Endothelial cell of umbilical vein (primary cell): ENCODE data around the gene HOXA9. TPM values are rescaled to one million over a fixed set of nuclear protein-coding genes. Genes with fewer than 3 reads are reported as not detected.

ENCODE experiments used
- BruUV-seq: library from RNA; stranded (reverse); fragments of 400-500 nt; replicated peaks from 2 replicates; lab custom pipeline; 2021; lab: Mats Ljungman, UMichigan
- CTCF ChIA-PET: fragments of 300-600, 350-600 bp; sonication (Branson Sonifier 250); formaldehyde crosslinking; loops from one replicate; lab custom pipeline; 2021; ENCODE audit warnings: antibody characterized with exemption, inconsistent platforms; lab: Charles Lee
- POLR2A ChIA-PET: fragments of 300-600, 350-600 bp; sonication (Branson Sonifier 250); formaldehyde crosslinking; loops from one replicate; lab custom pipeline; 2021; ENCODE audit warnings: antibody characterized with exemption, inconsistent platforms; lab: Charles Lee
- DNase-seq: peaks from one replicate; pipeline ENCODE4 v3.0.0-alpha.2; 2011; ENCODE audit warnings: low read depth, low spot score
- FAIRE-seq: peaks from 2 replicates; lab custom pipeline; 2011; peaks lifted over from hg19 to GRCh38; lab: Jason Lieb, UNC
- H2AFZ ChIP-seq: 2 replicates; pipeline ENCODE4 v1.6.0; 2012; ENCODE audit warnings: low read depth, low read length, control low read depth, inconsistent platforms
- H3K27ac ChIP-seq: 2 replicates; pipeline ENCODE4 v1.5.1; 2011; ENCODE audit warnings: low read depth, mild to moderate bottlenecking, control low read depth, low read length, moderate library complexity; ENCODE audit not compliant: insufficient read depth
- H3K27me3 ChIP-seq, 2 experiments: 2 replicates each; pipeline versions ENCODE4 v1.6.0 to v1.6.1; 2011; ENCODE audit warnings: low read length in 2 of 2, mixed read lengths in 1 of 2; ENCODE audit not compliant: control insufficient read depth in 2 of 2, insufficient read depth in 2 of 2
- H3K36me3 ChIP-seq, 2 experiments: 2 replicates in 1 of 2; 3 replicates in 1 of 2; pipeline ENCODE4 v1.5.1; 2011; ENCODE audit warnings: low read length in 2 of 2, mild to moderate bottlenecking in 1 of 2, moderate library complexity in 1 of 2; ENCODE audit not compliant: control insufficient read depth in 2 of 2, insufficient read depth in 2 of 2; ENCODE audit errors: extremely low read depth in 1 of 2
- H3K4me1 ChIP-seq: 3 replicates; pipeline ENCODE4 v1.5.1; 2011; ENCODE audit warnings: mild to moderate bottlenecking, low read length; ENCODE audit not compliant: control insufficient read depth, insufficient read depth; ENCODE audit errors: extremely low read depth
- H3K4me2 ChIP-seq: 2 replicates; pipeline ENCODE4 v1.6.1; 2011; ENCODE audit warnings: low read length, control low read depth, mixed read lengths; ENCODE audit not compliant: insufficient read depth
- H3K4me3 ChIP-seq, 3 experiments: fragments of 200-600 bp in 1 of 3; sonication (generic), shearing (Covaris generic) in 1 of 3; replicated peaks in 1 of 3; 2 replicates each; pipeline ENCODE4 v1.5.1; 2011 to 2016; ENCODE audit warnings: control low read depth in 3 of 3, low read length in 3 of 3, mild to moderate bottlenecking in 2 of 3, inconsistent platforms in 1 of 3, low read depth in 1 of 3, moderate library complexity in 1 of 3; ENCODE audit not compliant: insufficient read depth in 1 of 3
- H3K79me2 ChIP-seq: 2 replicates; pipeline ENCODE4 v1.6.0; 2012; ENCODE audit warnings: low read length, inconsistent platforms; ENCODE audit not compliant: control insufficient read depth, insufficient read depth
- H3K9ac ChIP-seq: replicated peaks from 2 replicates; pipeline ENCODE3; 2011; ENCODE audit warnings: low read length, control low read depth; ENCODE audit not compliant: insufficient read depth; ENCODE audit errors: extremely low read depth
- H3K9me1 ChIP-seq: replicated peaks from 3 replicates; pipeline ENCODE4 v1.6.0; 2011; ENCODE audit warnings: mild to moderate bottlenecking, low read length; ENCODE audit not compliant: control insufficient read depth, insufficient read depth; ENCODE audit errors: extremely low read depth
- H3K9me3 ChIP-seq: replicated peaks from 2 replicates; pipeline ENCODE4 v1.5.1; 2012; ENCODE audit warnings: low read length, inconsistent platforms; ENCODE audit not compliant: control insufficient read depth, insufficient read depth
- H4K20me1 ChIP-seq: replicated peaks from 2 replicates; pipeline ENCODE3; 2011; ENCODE audit warnings: mild to moderate bottlenecking, low read length; ENCODE audit not compliant: control insufficient read depth, insufficient read depth; ENCODE audit errors: extremely low read depth
- CTCF ChIP-seq, 2 donors: IDR thresholded peaks; 1 replicate in 1 of 2; 2 replicates in 1 of 2; pipeline ENCODE4 v1.5.1; 2011; ENCODE audit warnings: low read length in 2 of 2, mild to moderate bottlenecking in 2 of 2, moderate library complexity in 2 of 2, control low read depth in 1 of 2, inconsistent platforms in 1 of 2, low read depth in 1 of 2; ENCODE audit not compliant: insufficient read depth in 1 of 2; ENCODE audit errors: extremely low read depth in 1 of 2
- EZH2 ChIP-seq: IDR thresholded peaks from 2 replicates; pipeline ENCODE4 v1.6.1; 2012; ENCODE audit warnings: borderline replicate concordance, low read depth, mild to moderate bottlenecking, moderate library complexity, low read length, inconsistent platforms; ENCODE audit not compliant: severe bottlenecking
- FOS ChIP-seq: IDR thresholded peaks from 2 replicates; pipeline ENCODE4 v1.6.1; 2011; ENCODE audit warnings: mild to moderate bottlenecking, low read length, moderate library complexity, borderline replicate concordance; ENCODE audit not compliant: insufficient read depth
- GATA2 ChIP-seq: IDR thresholded peaks from 2 replicates; pipeline ENCODE4 v1.7.0; 2011; ENCODE audit warnings: low read depth, mild to moderate bottlenecking, moderate library complexity, mixed read lengths, low read length; ENCODE audit not compliant: insufficient read length, insufficient read depth
- JUN ChIP-seq: IDR thresholded peaks from 2 replicates; pipeline ENCODE4 v1.6.1; 2011; ENCODE audit warnings: borderline replicate concordance, low read depth; ENCODE audit not compliant: insufficient read length, insufficient read depth
- MYC ChIP-seq: IDR thresholded peaks from one replicate; pipeline ENCODE4 v1.6.1; 2011; ENCODE audit warnings: mild to moderate bottlenecking, low read depth, low read length
- POLR2A ChIP-seq: IDR thresholded peaks from 2 replicates; pipeline ENCODE4 v1.6.1; 2012; ENCODE audit warnings: low read depth, mild to moderate bottlenecking, control low read depth, low read length
- POLR2AphosphoS5 ChIP-seq: IDR thresholded peaks from 2 replicates; pipeline ENCODE4 v1.6.1; 2012; ENCODE audit warnings: low read depth, mild to moderate bottlenecking, control low read depth, low read length, moderate library complexity; ENCODE audit not compliant: insufficient read depth
- dilution Hi-C: fragments of 300-500 bp; cut with MboI; formaldehyde crosslinking; loops from one replicate; pipeline ENCODE4 v1.15.0; 2019; ENCODE audit warnings: low sequenced_read_pairs; ENCODE audit not compliant: extremely low pct_ligation_motif_present
- intact Hi-C: fragments of 100-400 bp; cut with micrococcal nuclease; formaldehyde crosslinking; loops from one replicate; pipeline ENCODE4 v1.10.0; 2022
- polyA plus RNA-seq, 4 experiments: library from polyadenylated mRNA; depleted of rRNA in 3 of 4; stranded (reverse) in 3 of 4; unstranded in 1 of 4; fragments of >200 nt; gene quantifications; 2 replicates each; pipeline versions ENCODE4 v1.2.1 to v1.2.3, GENCODE V29; 2011 to 2012; ENCODE audit warnings: missing spikeins in 1 of 4
- total RNA-seq: library from RNA; stranded (reverse); gene quantifications from 2 replicates; pipeline ENCODE4 v1.2.3, GENCODE V29; 2021
- TF ChIP-seq, protein P1 (sequence below): IDR thresholded peaks from 2 replicates; pipeline ENCODE4 v1.6.1; 2011; ENCODE audit not compliant: insufficient read depth, insufficient read length

HOXA9 gene
- total and polyA plus RNA-seq, 2 donors (not counting 3 experiments of a cell fraction or from before 2014, with no cell fraction given) = 47.2 to 61.6 TPM

- BruUV-seq = no TSS peak
- H3K4me1 ChIP-seq = peaks cover 12% of the 10 kb centered on the region
- no peaks in the 10 kb centered on the region for H4K20me1 ChIP-seq
- TF ChIP-seq FOS = no peak
- no peak for TF ChIP-seq EZH2
- no peak for TF ChIP-seq MYC
- no peak for TF ChIP-seq POLR2A
- TF ChIP-seq CTCF (IDR thresholded peaks at IDR 0.05; ENCODE audit: extremely low read depth in 1 of 2, insufficient read depth in 1 of 2, low read depth in 1 of 2, low read length in 2 of 2) = no peak
- TF ChIP-seq JUN = no peak
- TF ChIP-seq, protein P1, sequence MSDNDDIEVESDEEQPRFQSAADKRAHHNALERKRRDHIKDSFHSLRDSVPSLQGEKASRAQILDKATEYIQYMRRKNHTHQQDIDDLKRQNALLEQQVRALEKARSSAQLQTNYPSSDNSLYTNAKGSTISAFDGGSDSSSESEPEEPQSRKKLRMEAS = no peak
- no peak for TF ChIP-seq GATA2
- TF ChIP-seq POLR2AphosphoS5 = no peak
- H3K79me2 ChIP-seq = no peaks in the 10 kb centered on the region
- no peak overlapping the region for H3K27ac ChIP-seq
- FAIRE-seq (no peak), DNase-seq (no peak)
- H3K27me3 ChIP-seq = peaks cover 65% of the 10 kb centered on the region in 2 experiments
- H3K9me3 ChIP-seq = no peaks in the 10 kb centered on the region
- H3K36me3 ChIP-seq = no peaks in the 10 kb centered on the region
- intact Hi-C loops = loop anchor here (5.0 kb wide), 1 partner anchor 863 kb away; no protein-coding TSS in a partner anchor
- H3K4me3 ChIP-seq = no peak overlapping the region
- no peaks in the 10 kb centered on the region for H3K9me1 ChIP-seq
- no peak overlapping the region for H3K4me2 ChIP-seq
- no peak overlapping the region for H2AFZ ChIP-seq
- dilution Hi-C loops = no loop called here
- ChIA-PET POLR2A (no interaction called here), CTCF (interaction anchor here (0.8 kb wide), 1 partner anchor 77 kb away, joined by 3 read pairs; no protein-coding TSS in a partner anchor)
- no peak overlapping the region for H3K9ac ChIP-seq
Observed at GRCh38 chr7:27214239-27214950, 49.1 kb upstream of the HOXA9 start.
